GM10266 (cell line): ENCODE data around the gene RRAGC.

Experiments
- DNase-seq: peaks from one replicate; pipeline ENCODE4 v3.0.0; 2012; ENCODE audit errors: extremely low spot score
- CTCF ChIP-seq: IDR thresholded peaks from 2 replicates; pipeline ENCODE4 v1.5.1; 2012; ENCODE audit warnings: mild to moderate bottlenecking, low read depth; ENCODE audit not compliant: control insufficient read depth, insufficient read depth; ENCODE audit errors: missing control alignments

Gene RRAGC

GRCh38 chr1:38826886-38827285, 32.7 kb downstream of the RRAGC start:
- no peak for TF ChIP-seq CTCF
- no peak for DNase-seq

GRCh38 chr1:38826262-38826661, 33.3 kb downstream of the RRAGC start:
- no peak for TF ChIP-seq CTCF
- no peak for DNase-seq

GRCh38 chr1:38820860-38821259, 38.7 kb downstream of the RRAGC start:
- TF ChIP-seq CTCF, result no peak
- DNase-seq, result no peak

- no peak for DNase-seq
- TF ChIP-seq CTCF, result no peak
These were observed 40.1 kb downstream of the RRAGC start for GRCh38 chr1:38819516-38819915.

GRCh38 chr1:38819040-38819439, 40.5 kb downstream of the RRAGC start:
- DNase-seq, result no peak

GRCh38 chr1:38818175-38818976, 41.2 kb downstream of the RRAGC start:
- TF ChIP-seq CTCF, result peak; percentile 86
- DNase-seq, result peak; percentile 81

More at GRCh38 chr1:38819040-38819439, 40.5 kb downstream of the RRAGC start:
- no peak for TF ChIP-seq CTCF
